ENCODE measurements around the gene KRTAP4-1.

GRCh38 chr17:41186872-41187271 is 2.2 kb upstream of the KRTAP4-1 start:
- TF ChIP-seq, protein P1, sequence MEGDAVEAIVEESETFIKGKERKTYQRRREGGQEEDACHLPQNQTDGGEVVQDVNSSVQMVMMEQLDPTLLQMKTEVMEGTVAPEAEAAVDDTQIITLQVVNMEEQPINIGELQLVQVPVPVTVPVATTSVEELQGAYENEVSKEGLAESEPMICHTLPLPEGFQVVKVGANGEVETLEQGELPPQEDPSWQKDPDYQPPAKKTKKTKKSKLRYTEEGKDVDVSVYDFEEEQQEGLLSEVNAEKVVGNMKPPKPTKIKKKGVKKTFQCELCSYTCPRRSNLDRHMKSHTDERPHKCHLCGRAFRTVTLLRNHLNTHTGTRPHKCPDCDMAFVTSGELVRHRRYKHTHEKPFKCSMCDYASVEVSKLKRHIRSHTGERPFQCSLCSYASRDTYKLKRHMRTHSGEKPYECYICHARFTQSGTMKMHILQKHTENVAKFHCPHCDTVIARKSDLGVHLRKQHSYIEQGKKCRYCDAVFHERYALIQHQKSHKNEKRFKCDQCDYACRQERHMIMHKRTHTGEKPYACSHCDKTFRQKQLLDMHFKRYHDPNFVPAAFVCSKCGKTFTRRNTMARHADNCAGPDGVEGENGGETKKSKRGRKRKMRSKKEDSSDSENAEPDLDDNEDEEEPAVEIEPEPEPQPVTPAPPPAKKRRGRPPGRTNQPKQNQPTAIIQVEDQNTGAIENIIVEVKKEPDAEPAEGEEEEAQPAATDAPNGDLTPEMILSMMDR (IDR thresholded peaks at IDR 0.05; ENCODE audit: borderline replicate concordance, extremely low read depth, low read length, poor library complexity, severe bottlenecking), result no peak
- no peak for TF ChIP-seq EZH2 (IDR thresholded peaks at IDR 0.05; ENCODE audit: borderline replicate concordance, low read depth, low read length, severe bottlenecking)
